Measurements from ENCODE around the gene SUSD3. TPM values are rescaled to one million over a fixed set of nuclear protein-coding genes. Genes with fewer than 3 reads are reported as not detected.

Gene SUSD3
- total and polyA plus RNA-seq, 2 of the 8 experiments (the other 6 are each of a cell fraction or from before 2014, with no cell fraction given) = 5.5 to 35.4 TPM

- H4K20me1 ChIP-seq (replicated peaks in 1 of 2; ENCODE audit: control insufficient read depth in 1 of 2, insufficient read depth in 2 of 2, low read length in 2 of 2) = no peaks in the 10 kb centered on the region
- no peak overlapping the region for H3K9ac ChIP-seq (replicated peaks in 1 of 4; ENCODE audit: extremely low read depth in 1 of 4, low read depth in 3 of 4, low read length in 3 of 4)
- no peak overlapping the region for H3K4ac ChIP-seq (replicated peaks; ENCODE audit: insufficient read length, low read depth, low read length)
- H4K8ac ChIP-seq (ENCODE audit: extremely low read depth, insufficient read depth, low read length) = no peak overlapping the region
- H2BK12ac ChIP-seq (ENCODE audit: low read depth, low read length) = no peak overlapping the region
- H2BK120ac ChIP-seq (replicated peaks; ENCODE audit: low read depth, low read length) = no peak overlapping the region
- 86% methylated on average over 7 of the region's 7 CpGs; no CpG with 5 or more reads in 1 of the 2 experiments for WGBS, 2 experiments (ENCODE audit: extremely low coverage in 1 of 2, insufficient coverage in 1 of 2, insufficient read length in 1 of 2, insufficient replicate concordance in 2 of 2, low coverage in 1 of 2, low lambda C conversion rate in 2 of 2, missing lambda C conversion rate in 1 of 2)
- no peak overlapping the region for H3K14ac ChIP-seq (ENCODE audit: insufficient read length)
- H4K5ac ChIP-seq (ENCODE audit: insufficient read length, low read depth, low read length) = no peak overlapping the region
- H3K79me1 ChIP-seq (ENCODE audit: low read depth, low read length) = no peaks in the 10 kb centered on the region
- H3K9me3 ChIP-seq (ENCODE audit: insufficient read depth in 2 of 2, low read depth in 1 of 2, low read length in 1 of 2) = no peaks in the 10 kb centered on the region
- no peak overlapping the region for H2BK5ac ChIP-seq (ENCODE audit: low read depth, low read length)
- ChIA-PET CTCF (ENCODE audit: partially characterized antibody) (interaction anchor here (1.0 kb wide), 1 partner anchor 11 kb away, joined by 3 read pairs; no protein-coding TSS in a partner anchor), POLR2A (ENCODE audit: partially characterized antibody) (interaction anchor here (0.8 kb wide), 1 partner anchor 78 kb away, joined by 3 read pairs; no protein-coding TSS in a partner anchor)
- no peak overlapping the region for H3K4me2 ChIP-seq (ENCODE audit: insufficient read depth in 1 of 2, low read depth in 2 of 2, low read length in 2 of 2)
- no peak overlapping the region for H3K4me3 ChIP-seq (ENCODE audit: extremely low read depth in 1 of 4, insufficient read depth in 2 of 4, low read depth in 3 of 4, low read length in 4 of 4)
- no peak overlapping the region for H4K91ac ChIP-seq (replicated peaks; ENCODE audit: insufficient read length, low read length)
- H3K23ac ChIP-seq (ENCODE audit: insufficient read length) = no peak overlapping the region
- 0 out of 4 replicates have a peak, but pooled peaks cover 0 to 2% of the 10 kb centered on the region in 2 experiments for H3K79me2 ChIP-seq (ENCODE audit: control insufficient read depth in 1 of 2, insufficient read depth in 2 of 2, low read length in 2 of 2)
- H3K23me2 ChIP-seq (ENCODE audit: low read depth, low read length) = peaks cover 12% of the 10 kb centered on the region
- H2BK15ac ChIP-seq (ENCODE audit: low read length) = no peak overlapping the region
- TF ChIP-seq POU5F1 (IDR thresholded peaks at IDR 0.05; ENCODE audit: low read depth, low read length) (no peak), SP2 (IDR thresholded peaks at IDR 0.05; ENCODE audit: low read length) (no peak), TAF7 (optimal IDR thresholded peaks at IDR 0.05; ENCODE audit: borderline replicate concordance, low read depth, low read length) (no peak), TAF1 (IDR thresholded peaks at IDR 0.05; ENCODE audit: low read depth, low read length) (no peak), BACH1 (IDR thresholded peaks at IDR 0.05; ENCODE audit: low read length) (no peak), CHD2 (IDR thresholded peaks at IDR 0.05; ENCODE audit: low read length) (no peak), CTCF (IDR thresholded peaks at IDR 0.05; ENCODE audit: control extremely low read depth in 1 of 3, insufficient read depth in 1 of 3, low read depth in 1 of 3, low read length in 3 of 3) (no peak), RAD21 (IDR thresholded peaks at IDR 0.05 in 1 of 2, conservative IDR thresholded peaks at IDR 0.05 in 1 of 2; ENCODE audit: low read depth in 2 of 2, low read length in 2 of 2) (no peak), GTF2F1 (IDR thresholded peaks at IDR 0.05; ENCODE audit: borderline replicate concordance, low read depth, low read length) (no peak)
- H2BK20ac ChIP-seq (ENCODE audit: low read length) = no peak overlapping the region
- H3K36me3 ChIP-seq (ENCODE audit: control insufficient read depth in 2 of 4, insufficient read depth in 4 of 4, low read length in 3 of 4) = no peaks in the 10 kb centered on the region
- no peak for FAIRE-seq
- no peak for DNase-seq (ENCODE audit: low read depth in 1 of 2, low spot score in 2 of 2)
- H3K27ac ChIP-seq (ENCODE audit: low read depth, low read length) = no peak overlapping the region
- H2AFZ ChIP-seq (ENCODE audit: low read length) = no peak overlapping the region
- H3K4me1 ChIP-seq (replicated peaks in 1 of 4; ENCODE audit: control insufficient read depth in 3 of 4, insufficient read depth in 4 of 4, low read length in 3 of 4) = peaks cover 0 to 13% (median 7%) of the 10 kb centered on the region in 4 experiments; a peak in 4 of 7 replicates
- H3K18ac ChIP-seq (ENCODE audit: extremely low read depth, low read length) = no peak overlapping the region
- H2AK5ac ChIP-seq (ENCODE audit: low read depth, low read length) = no peak overlapping the region
- H3K56ac ChIP-seq (replicated peaks; ENCODE audit: insufficient read length, low read depth, low read length) = no peak overlapping the region
- H3K27me3 ChIP-seq (replicated peaks in 1 of 4; ENCODE audit: control insufficient read depth in 3 of 4, extremely low read depth in 1 of 4, insufficient read depth in 3 of 4, low read length in 3 of 4) = no peaks in the 10 kb centered on the region; a peak in 1 of 7 replicates
Observed at GRCh38 chr9:93092251-93092991, 33.9 kb downstream of the SUSD3 start.

Data from H1 (cell line).